ENCODE data around the gene ATXN1.

Gene ATXN1

DNA sequence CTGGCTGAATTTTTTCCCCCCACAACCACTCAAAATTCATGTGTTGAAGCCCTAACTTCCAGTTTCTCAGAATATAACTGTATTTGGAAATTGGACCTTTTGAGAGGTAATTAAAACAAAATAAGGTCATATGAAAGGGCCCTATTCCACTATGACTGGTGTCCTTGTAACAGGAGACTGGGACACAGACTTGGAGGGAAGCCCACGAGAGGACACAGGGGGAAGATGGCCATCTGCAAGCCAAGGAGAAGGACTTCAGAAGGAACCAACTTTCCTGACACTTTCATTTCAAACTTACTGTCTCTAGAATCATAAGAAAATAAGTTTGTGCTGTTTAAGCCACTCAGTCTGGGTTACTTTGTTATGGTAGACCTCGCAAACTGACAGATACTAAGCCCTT is 134.6 kb downstream of the ATXN1 start:
- DNase-seq (ENCODE audit: low spot score), result no peak

DNA sequence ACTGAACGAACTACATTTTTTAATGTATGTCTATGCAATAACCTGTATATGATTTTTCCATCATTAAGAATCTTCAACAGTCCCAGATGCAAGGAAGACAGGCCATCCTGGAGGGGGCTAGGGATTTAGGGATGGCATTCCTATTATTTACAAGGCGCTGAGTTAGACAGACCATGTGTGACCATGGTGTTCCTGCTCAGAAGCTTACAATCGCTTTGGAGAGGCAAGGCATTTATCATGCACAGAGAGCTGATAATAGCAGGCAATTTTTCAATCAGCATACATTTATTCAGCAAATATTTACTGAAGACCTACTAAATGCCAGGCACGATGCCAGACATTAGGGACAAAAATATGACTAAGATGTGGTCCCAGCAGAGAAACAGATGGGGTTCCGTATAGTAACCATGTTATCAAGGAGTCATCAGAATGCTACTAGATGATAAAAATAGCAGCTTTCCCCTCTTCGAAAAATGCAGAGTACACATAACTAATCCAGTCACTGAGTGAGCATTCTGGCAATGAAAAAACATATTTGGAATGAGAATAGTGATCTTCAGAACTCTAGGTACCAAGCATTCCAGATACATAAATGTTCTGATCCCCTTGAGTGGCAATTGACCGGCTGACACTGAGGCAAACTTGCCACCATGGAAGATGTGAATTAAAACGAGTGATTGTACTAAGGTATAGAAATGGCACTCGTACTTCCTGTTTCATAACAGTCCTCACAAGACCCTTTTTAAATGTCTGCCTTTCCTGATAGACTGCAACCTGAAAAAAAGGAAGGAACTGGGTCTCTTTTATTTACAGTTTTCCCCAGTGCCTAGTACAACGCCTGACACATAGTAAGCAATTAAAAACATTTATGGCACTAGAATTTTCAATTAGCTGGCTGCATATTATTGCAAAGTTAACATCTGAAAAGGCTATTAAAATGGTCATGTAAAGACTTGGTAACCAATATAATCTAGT is 135.7 kb downstream of the ATXN1 start:
- H3K27ac ChIP-seq (ENCODE audit: poor library complexity, severe bottlenecking), result no peak overlapping the region
- DNase-seq (ENCODE audit: low spot score), result no peak
- TF ChIP-seq, protein P1, sequence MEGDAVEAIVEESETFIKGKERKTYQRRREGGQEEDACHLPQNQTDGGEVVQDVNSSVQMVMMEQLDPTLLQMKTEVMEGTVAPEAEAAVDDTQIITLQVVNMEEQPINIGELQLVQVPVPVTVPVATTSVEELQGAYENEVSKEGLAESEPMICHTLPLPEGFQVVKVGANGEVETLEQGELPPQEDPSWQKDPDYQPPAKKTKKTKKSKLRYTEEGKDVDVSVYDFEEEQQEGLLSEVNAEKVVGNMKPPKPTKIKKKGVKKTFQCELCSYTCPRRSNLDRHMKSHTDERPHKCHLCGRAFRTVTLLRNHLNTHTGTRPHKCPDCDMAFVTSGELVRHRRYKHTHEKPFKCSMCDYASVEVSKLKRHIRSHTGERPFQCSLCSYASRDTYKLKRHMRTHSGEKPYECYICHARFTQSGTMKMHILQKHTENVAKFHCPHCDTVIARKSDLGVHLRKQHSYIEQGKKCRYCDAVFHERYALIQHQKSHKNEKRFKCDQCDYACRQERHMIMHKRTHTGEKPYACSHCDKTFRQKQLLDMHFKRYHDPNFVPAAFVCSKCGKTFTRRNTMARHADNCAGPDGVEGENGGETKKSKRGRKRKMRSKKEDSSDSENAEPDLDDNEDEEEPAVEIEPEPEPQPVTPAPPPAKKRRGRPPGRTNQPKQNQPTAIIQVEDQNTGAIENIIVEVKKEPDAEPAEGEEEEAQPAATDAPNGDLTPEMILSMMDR (IDR thresholded peaks at IDR 0.05; ENCODE audit: poor library complexity, severe bottlenecking), result no peak
- H3K9me3 ChIP-seq (ENCODE audit: severe bottlenecking), result no peaks in the 10 kb centered on the region
- no peaks in the 10 kb centered on the region for H3K36me3 ChIP-seq (ENCODE audit: low read depth)
- H3K4me1 ChIP-seq (ENCODE audit: insufficient read depth, poor library complexity, severe bottlenecking), result no peaks in the 10 kb centered on the region
- no peak for ATAC-seq (ENCODE audit: low read depth)
- no peak overlapping the region for H3K4me3 ChIP-seq (ENCODE audit: severe bottlenecking)
- no peaks in the 10 kb centered on the region for H3K27me3 ChIP-seq (ENCODE audit: insufficient read depth, poor library complexity, severe bottlenecking)

More for the DNA sequence above, 134.6 kb downstream of the ATXN1 start:
- Histone ChIP-seq H3K9me3 (ENCODE audit: severe bottlenecking) (no peaks in the 10 kb centered on the region), H3K27ac (ENCODE audit: poor library complexity, severe bottlenecking) (no peak overlapping the region), H3K36me3 (ENCODE audit: low read depth) (no peaks in the 10 kb centered on the region), H3K4me1 (ENCODE audit: insufficient read depth, poor library complexity, severe bottlenecking) (no peaks in the 10 kb centered on the region), H3K4me3 (ENCODE audit: severe bottlenecking) (no peak overlapping the region), H3K27me3 (ENCODE audit: insufficient read depth, poor library complexity, severe bottlenecking) (no peaks in the 10 kb centered on the region)
- ATAC-seq (ENCODE audit: low read depth), result no peak
- TF ChIP-seq, protein P1 (IDR thresholded peaks at IDR 0.05; ENCODE audit: poor library complexity, severe bottlenecking), result no peak

DNA sequence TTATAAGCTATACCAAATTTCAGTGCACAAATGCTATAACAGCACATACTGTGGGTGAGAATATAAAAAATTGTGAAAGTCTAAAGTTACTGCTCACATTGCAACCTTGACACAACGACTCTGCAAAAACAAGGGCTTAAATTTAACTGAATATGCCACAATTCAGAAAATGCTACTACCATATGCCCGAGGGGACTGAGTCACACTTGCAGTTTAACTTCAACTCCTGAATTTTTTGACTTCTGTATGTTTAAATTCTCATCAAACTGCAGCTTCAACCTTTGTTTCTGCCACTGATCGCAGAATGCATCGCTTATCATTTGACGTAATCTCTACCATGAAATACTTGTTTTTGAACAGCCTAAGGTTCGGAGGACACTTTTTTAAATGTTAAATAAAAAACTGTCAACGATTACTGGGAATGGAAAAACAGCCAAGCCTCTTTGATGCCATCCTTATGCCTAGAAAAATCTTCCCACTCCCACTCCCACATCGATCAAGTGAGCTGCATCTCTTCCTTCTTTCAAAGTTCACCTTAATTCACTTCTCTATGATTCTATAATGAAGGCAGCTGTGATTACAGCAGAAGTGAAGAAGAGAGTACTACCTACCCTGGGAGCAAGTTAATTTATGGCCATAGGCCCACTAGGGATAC is 136.5 kb downstream of the ATXN1 start:
- no peak for ATAC-seq (ENCODE audit: low read depth)
- no peak for DNase-seq (ENCODE audit: low spot score)
- no peaks in the 10 kb centered on the region for H3K27me3 ChIP-seq (ENCODE audit: insufficient read depth, poor library complexity, severe bottlenecking)
- no peaks in the 10 kb centered on the region for H3K4me1 ChIP-seq (ENCODE audit: insufficient read depth, poor library complexity, severe bottlenecking)
- H3K9me3 ChIP-seq (ENCODE audit: severe bottlenecking), result no peaks in the 10 kb centered on the region
- H3K27ac ChIP-seq (ENCODE audit: poor library complexity, severe bottlenecking), result no peak overlapping the region
- no peaks in the 10 kb centered on the region for H3K36me3 ChIP-seq (ENCODE audit: low read depth)
- no peak overlapping the region for H3K4me3 ChIP-seq (ENCODE audit: severe bottlenecking)
- TF ChIP-seq, protein P1 (IDR thresholded peaks at IDR 0.05; ENCODE audit: poor library complexity, severe bottlenecking), result no peak

DNA sequence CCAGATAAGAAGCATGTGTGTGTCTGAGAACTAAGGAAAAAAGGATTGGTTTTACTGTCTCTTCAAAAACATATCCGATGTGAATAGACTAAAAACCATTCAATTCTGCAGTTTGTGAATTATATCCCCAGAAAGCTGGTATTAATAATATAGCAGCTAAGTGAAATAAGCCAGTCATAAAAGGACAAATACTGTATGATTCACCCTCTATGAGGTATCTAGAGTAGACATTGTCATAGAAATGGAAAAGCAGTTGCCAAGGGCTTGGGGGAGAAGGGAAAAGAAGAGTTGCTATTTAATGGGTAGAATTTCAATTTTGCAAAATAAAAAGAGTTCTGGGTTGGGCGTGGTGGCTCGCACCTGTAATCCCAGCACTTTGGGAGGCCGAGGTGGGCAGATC is 137.5 kb downstream of the ATXN1 start:
- Histone ChIP-seq H3K9me3 (ENCODE audit: severe bottlenecking) (no peaks in the 10 kb centered on the region), H3K4me3 (ENCODE audit: severe bottlenecking) (no peak overlapping the region), H3K36me3 (ENCODE audit: low read depth) (no peaks in the 10 kb centered on the region), H3K27me3 (ENCODE audit: insufficient read depth, poor library complexity, severe bottlenecking) (no peaks in the 10 kb centered on the region), H3K4me1 (ENCODE audit: insufficient read depth, poor library complexity, severe bottlenecking) (no peaks in the 10 kb centered on the region), H3K27ac (ENCODE audit: poor library complexity, severe bottlenecking) (no peak overlapping the region)
- DNase-seq (ENCODE audit: low spot score) (no peak), ATAC-seq (ENCODE audit: low read depth) (no peak)
- TF ChIP-seq, protein P1 (IDR thresholded peaks at IDR 0.05; ENCODE audit: poor library complexity, severe bottlenecking), result no peak

Data from RWPE2 (cell line).